SK-N-MC (cell line): ENCODE measurements around the gene PKDREJ.

Experiments
- DNase-seq: peaks from one replicate; pipeline ENCODE4 v3.0.0-alpha.2; 2011; ENCODE audit warnings: low read depth, low spot score
- H3K27ac ChIP-seq: fragments of 200-600 bp; sonication (generic); 2 replicates; pipeline ENCODE4 v1.5.1; 2016; ENCODE audit warnings: mixed run types
- H3K36me3 ChIP-seq: fragments of 200-600 bp; sonication (generic); 2 replicates; pipeline ENCODE4 v1.6.1; 2017; ENCODE audit warnings: antibody characterized with exemption, low read length, mixed read lengths; ENCODE audit not compliant: insufficient read depth
- H3K4me3 ChIP-seq: fragments of 200-600 bp; sonication (generic); 2 replicates; pipeline ENCODE4 v1.5.1; 2016
- H3K9ac ChIP-seq: fragments of 200-600 bp; sonication (generic); 2 replicates; pipeline ENCODE4 v1.8.0; 2017; ENCODE audit warnings: mixed run types, mixed read lengths; ENCODE audit not compliant: insufficient read length
- H3K9me3 ChIP-seq: fragments of 200-600 bp; sonication (generic); 2 replicates; pipeline ENCODE4 v1.6.1; 2017; ENCODE audit warnings: low read depth, mild to moderate bottlenecking, antibody characterized with exemption, low read length, moderate library complexity, mixed read lengths
- EZH2 ChIP-seq: fragments of 200-600 bp; sonication (generic); IDR thresholded peaks from one replicate; pipeline ENCODE4 v1.6.1; 2017; ENCODE audit warnings: antibody characterized with exemption
- FOXP2 ChIP-seq: optimal IDR thresholded peaks from 2 replicates; pipeline ENCODE3; 2011; ENCODE audit warnings: mild to moderate bottlenecking, moderate library complexity; ENCODE audit not compliant: insufficient read depth; ENCODE audit errors: extremely low read length, control extremely low read depth
- POLR2AphosphoS5 ChIP-seq: IDR thresholded peaks from 2 replicates; pipeline ENCODE4 v1.6.1; 2012; ENCODE audit warnings: mild to moderate bottlenecking, low read depth, low read length, borderline replicate concordance

PKDREJ gene

DNA sequence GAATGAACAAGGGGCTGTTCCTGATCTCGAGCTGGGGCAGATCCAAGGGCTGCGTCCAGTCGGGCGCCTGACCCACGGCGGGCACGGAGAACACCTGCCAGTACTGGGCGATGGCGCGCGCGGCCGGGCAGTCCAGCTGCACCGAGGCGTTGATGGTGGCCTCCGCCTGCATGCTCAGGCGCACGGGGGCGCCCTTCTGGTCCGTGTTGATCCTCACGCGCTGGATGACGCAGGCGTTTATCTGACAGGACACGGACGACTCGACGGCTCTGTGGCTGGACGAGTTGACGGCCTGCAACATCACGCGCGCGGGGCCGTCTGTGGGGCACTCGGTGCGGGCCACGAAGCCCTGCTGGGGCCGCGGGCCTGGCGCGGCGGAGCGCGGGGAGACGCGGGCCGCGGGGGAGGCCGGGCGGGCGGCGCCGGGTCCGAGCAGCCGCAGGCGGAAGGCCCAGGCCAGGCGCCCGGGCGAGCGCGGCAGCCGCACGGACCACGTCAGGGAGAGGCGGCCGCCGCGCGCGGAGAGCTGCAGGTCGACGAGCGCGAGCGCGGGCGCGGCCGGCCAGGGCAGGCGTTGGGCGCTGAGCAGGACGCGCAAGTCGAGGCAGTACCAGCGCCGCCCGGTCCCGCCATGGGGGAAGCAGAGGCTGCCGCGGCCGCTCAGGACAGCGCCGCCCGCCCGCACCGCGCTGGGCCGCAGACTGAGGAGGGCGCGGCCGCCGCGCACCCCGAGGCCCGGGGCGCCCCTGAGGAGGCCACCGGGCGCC, 511 bp downstream of the PKDREJ start:
- no peak overlapping the region for H3K27ac ChIP-seq
- H3K4me3 ChIP-seq: no peak overlapping the region
- TF ChIP-seq FOXP2: no peak
- TF ChIP-seq POLR2AphosphoS5: no peak
- TF ChIP-seq EZH2: no peak
- no peak overlapping the region for H3K9ac ChIP-seq
- H3K36me3 ChIP-seq: no peaks in the 10 kb centered on the region
- DNase-seq: no peak
- no peaks in the 10 kb centered on the region for H3K9me3 ChIP-seq

GRCh38 chr22:46260038-46260437, 3.1 kb downstream of the PKDREJ start:
- H3K9ac ChIP-seq: no peak overlapping the region
- no peaks in the 10 kb centered on the region for H3K9me3 ChIP-seq
- no peaks in the 10 kb centered on the region for H3K36me3 ChIP-seq
- H3K4me3 ChIP-seq: no peak overlapping the region
- TF ChIP-seq EZH2 (no peak), FOXP2 (no peak), POLR2AphosphoS5 (no peak)
- H3K27ac ChIP-seq: no peak overlapping the region
- DNase-seq: no peak

DNA sequence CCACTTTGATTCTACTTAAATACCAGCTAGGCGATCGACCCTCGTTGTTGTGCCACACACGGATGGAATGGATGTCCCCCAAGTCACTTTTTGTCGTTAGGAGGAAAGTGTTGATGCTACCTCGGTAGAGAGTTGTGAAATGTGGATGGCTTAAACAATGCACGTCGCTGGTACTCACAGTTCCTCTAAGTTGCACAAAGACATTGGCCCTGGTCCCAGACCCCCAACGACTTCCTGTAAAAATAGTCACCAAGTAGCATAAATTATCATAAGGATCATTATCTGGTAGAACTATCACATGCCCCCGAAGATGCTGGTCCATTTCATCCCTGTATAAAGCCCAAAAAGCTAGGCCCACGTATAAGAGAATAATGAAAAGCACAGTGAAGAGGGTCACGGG, 3.8 kb downstream of the PKDREJ start:
- no peak overlapping the region for H3K4me3 ChIP-seq
- H3K9me3 ChIP-seq: no peaks in the 10 kb centered on the region
- DNase-seq: no peak
- TF ChIP-seq POLR2AphosphoS5 (no peak), FOXP2 (no peak), EZH2 (no peak)
- no peak overlapping the region for H3K27ac ChIP-seq
- no peaks in the 10 kb centered on the region for H3K36me3 ChIP-seq
- no peak overlapping the region for H3K9ac ChIP-seq

- Histone ChIP-seq H3K9me3 (no peaks in the 10 kb centered on the region), H3K9ac (no peak overlapping the region), H3K4me3 (no peak overlapping the region), H3K27ac (no peak overlapping the region), H3K36me3 (no peaks in the 10 kb centered on the region)
- no peak for DNase-seq
- TF ChIP-seq POLR2AphosphoS5 (no peak), FOXP2 (no peak), EZH2 (no peak)
These were observed 6.7 kb downstream of the PKDREJ start for GRCh38 chr22:46256358-46256958.

DNA sequence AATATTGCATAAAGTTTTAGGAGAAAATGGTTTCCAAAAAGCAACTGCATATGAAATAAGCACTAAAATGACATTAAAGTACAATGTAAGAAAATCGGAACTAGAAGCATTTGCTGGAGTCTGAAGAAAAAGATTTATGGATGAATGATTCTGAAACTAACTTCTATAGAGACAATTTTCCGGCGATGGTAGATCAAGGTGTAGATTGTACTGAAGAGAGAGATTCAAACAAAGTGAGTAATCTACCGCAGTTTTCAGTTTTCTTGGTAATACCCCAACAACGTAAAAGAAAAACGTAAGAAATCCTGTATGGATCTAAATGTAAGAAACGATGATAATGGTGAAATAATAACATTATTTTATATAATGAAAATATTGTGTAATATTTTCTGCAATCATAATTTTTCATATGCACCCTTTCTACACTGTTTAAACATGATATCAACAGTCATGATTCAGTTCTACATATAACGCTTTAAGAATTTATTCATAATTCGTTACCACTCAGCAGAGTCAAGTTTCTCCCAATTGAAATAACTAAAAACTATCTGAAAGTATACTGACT, 11.2 kb downstream of the PKDREJ start:
- peak overlapping the region; percentile 93 for H3K9ac ChIP-seq
- DNase-seq: no peak
- H3K27ac ChIP-seq: no peak overlapping the region
- TF ChIP-seq FOXP2 (no peak), EZH2 (no peak), POLR2AphosphoS5 (no peak)
- no peaks in the 10 kb centered on the region for H3K36me3 ChIP-seq
- no peaks in the 10 kb centered on the region for H3K9me3 ChIP-seq
- H3K4me3 ChIP-seq: peak overlapping the region; percentile 97

DNA sequence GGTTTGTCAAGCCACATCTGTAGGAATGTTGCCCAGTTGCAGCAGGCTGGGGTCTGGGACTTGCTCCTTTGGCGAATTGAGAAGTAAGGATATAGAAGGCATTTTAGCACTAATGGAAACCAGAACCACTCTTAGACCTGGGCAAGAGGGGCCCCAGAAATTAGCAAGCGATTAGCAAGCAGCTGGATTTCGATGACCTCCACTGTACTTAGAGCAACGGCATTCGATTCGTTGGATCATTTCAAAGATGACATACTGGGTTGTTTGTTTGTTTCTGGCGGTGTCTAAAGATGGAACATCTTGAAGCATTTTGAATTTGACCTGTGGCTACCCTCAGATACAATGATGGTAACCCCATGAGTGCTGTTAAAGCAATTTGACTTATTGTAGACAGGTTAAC, 11.9 kb downstream of the PKDREJ start:
- Histone ChIP-seq H3K9me3 (no peaks in the 10 kb centered on the region), H3K4me3 (peak overlapping the region; percentile 97), H3K9ac (peak overlapping the region; percentile 93), H3K36me3 (no peaks in the 10 kb centered on the region), H3K27ac (0 out of 2 replicates have a peak overlapping the region, but pooled peaks have one; percentile 42)
- no peak for TF ChIP-seq FOXP2
- no peak for TF ChIP-seq POLR2AphosphoS5
- no peak for TF ChIP-seq EZH2
- DNase-seq: no peak

- no peak for TF ChIP-seq FOXP2
- TF ChIP-seq EZH2: no peak
- TF ChIP-seq POLR2AphosphoS5: no peak
- Histone ChIP-seq H3K9me3 (no peaks in the 10 kb centered on the region), H3K36me3 (no peaks in the 10 kb centered on the region), H3K4me3 (peak overlapping the region; percentile 97), H3K27ac (0 out of 2 replicates have a peak overlapping the region, but pooled peaks have one; percentile 42), H3K9ac (peak overlapping the region; percentile 93)
- no peak for DNase-seq
These were observed 12.4 kb downstream of the PKDREJ start for GRCh38 chr22:46250783-46251125.

DNA sequence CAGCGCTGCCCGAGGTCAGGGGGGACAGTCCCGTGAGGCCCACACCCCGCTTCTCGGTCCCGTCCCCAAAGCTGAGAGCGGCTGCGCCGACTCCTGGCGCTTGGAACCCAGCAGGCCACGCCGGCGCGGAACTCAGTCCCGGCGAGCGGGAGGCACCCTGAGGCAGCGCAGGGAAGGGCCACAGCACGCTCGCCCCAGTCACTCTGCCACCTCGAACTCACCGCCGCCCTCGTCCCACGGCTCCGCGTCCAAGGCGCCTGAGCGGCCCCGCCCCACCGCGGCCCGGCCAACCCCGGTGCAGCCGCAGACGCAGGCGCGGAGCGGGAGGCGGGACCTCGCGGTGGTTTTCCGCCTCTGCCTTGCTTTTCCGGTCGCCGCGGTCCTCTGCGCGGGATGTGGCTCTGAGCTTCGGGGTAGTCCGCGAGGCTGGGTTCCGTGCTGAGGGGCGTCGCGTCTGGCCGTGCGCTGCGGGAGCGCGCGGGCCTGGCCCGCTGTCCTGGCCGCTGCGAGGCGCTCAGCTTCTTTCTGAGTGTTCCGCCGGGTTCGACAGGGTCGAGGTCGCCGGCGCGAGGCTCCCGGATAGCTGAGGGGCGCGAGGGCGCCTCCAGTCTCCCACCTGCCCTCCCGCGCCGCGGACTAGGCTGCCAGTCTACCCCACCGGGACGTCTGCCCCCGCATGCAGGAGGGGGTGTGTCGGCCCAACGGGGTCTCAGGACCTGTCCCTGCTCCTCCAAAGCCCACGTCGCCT, 12.9 kb downstream of the PKDREJ start, which contains the start of gene CDPF1:
TSS of gene CDPF1 (minus strand) at position 259 of the 748 bp plus-strand sequence. CDS start 2,009 bp downstream, outside the sequence.
- no peak for DNase-seq
- peak within 1 kb of the TSS; percentile 97 for H3K4me3 ChIP-seq
- H3K9me3 ChIP-seq: no peaks in the 10 kb centered on the region
- no peak for TF ChIP-seq EZH2
- peak; percentile 48 for TF ChIP-seq FOXP2
- TF ChIP-seq POLR2AphosphoS5: peak; percentile 97
- H3K36me3 ChIP-seq: no peaks in the 10 kb centered on the region
- H3K9ac ChIP-seq: peak within 1 kb of the TSS; percentile 93
- peak within 1 kb of the TSS; percentile 83 for H3K27ac ChIP-seq
